GM19240 (cell line): ENCODE data around the gene APP.
"Not testable (repeated sequence)": the region's sequence is repeated elsewhere in the genome, so short reads cannot be mapped to it uniquely, and the experiment has no call there.

Experiments used
- DNase-seq: peaks from one replicate; pipeline ENCODE4 v3.0.0; 2011; ENCODE audit warnings: low spot score; ENCODE audit not compliant: insufficient read length

APP gene

GRCh38 chr21:26023406-26023805 lies 147.2 kb downstream of the APP start:
- DNase-seq = not testable (repeated sequence)

DNA sequence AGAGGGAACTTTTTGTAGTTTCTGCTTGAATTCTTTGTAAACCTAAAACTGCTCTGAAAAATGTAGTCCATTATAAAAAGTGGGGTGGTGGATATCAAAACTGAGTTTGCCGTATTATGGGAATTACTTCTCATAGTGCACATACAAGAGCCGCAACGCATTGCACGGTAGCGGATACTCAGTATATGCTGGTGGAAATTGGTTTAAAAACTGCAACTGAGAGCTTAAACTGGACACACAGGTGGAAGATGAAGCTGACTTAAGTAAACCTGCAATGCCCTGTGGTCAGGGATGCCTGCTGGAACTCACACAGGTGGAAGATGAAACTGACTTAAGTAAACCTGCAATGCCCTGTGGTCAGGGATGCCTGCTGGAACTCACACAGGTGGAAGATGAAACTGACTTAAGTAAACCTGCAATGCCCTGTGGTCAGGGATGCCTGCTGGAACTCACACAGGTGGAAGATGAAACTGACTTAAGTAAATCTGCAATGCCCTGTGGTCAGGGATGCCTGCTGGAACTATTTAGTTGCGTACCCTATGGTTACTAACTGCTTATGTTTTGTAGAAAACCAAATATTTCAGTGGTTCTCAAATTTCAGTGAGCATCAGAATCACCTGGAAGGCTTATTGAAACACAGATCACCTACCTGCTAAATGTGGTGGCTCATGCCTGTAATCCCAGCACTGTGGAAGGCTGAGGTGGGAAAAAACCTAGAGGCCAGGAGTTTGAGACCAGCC lies 147.8 kb downstream of the APP start:
- not testable (repeated sequence) for DNase-seq

DNA sequence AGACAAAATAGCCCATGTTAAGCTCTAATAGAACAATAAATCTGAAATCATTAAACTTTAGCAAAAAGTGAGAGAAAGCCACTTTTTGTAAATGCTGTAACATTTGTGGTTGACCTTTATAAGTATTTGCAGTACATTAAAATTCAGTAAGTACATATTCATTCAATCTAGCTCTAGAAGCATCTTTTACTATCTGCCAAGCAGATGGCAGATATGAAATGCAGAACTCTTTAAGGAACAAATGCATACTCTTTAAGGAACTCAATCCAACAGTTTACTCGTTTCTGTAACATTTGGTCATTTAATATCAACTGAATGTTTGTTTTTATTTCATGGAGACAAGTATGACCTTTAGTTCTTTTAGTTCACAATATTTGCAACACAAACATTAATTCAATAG lies 150.1 kb downstream of the APP start:
- DNase-seq = no peak

GRCh38 chr21:26020081-26020480 lies 150.5 kb downstream of the APP start:
- DNase-seq = no peak

- no peak for DNase-seq
These were observed 151.3 kb downstream of the APP start for GRCh38 chr21:26019236-26019635.

DNA sequence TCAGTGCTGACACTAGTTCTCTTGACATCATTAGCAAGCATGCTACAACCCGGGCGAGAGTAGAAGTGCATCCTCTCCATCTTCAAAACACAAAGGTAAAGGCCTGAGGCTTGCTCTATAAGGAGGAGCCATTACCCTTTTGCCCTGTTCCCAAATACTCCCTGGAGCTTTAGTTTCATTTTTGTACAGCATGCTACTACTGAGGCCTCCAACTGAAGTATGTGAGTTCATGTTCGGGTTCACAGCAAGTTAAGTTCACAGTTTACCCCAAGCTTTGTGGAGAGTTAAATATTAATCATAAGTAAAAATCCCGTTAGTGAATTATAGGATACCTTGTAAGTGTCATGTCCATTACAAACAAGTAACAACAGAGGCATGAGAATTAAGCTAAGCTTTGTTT lies 156.6 kb downstream of the APP start:
- DNase-seq = no peak

DNA sequence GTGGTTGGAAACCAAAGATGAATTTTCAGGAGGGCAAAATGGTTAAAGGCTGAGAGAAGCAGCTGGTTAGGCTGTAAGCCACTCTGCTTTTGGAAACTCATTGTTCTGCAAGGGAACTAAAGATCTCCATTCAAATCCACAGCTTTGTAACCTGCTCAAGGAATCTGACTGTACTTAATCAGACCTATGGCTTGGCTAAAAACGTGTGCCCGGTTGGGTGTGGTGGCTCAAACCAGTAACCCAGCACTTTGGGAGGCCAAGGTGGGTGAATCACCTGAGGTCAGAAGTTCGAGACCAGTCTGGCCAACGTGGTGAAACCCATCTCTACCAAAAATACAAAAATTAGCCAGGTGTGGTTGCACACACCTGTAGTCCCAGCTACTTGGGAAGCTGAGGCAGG lies 158.1 kb downstream of the APP start:
- DNase-seq = not testable (repeated sequence)

- DNase-seq = no peak
These were observed 159.2 kb downstream of the APP start for GRCh38 chr21:26011292-26011940.

GRCh38 chr21:26007951-26008498 lies 162.5 kb downstream of the APP start:
- no peak for DNase-seq

GRCh38 chr21:26005464-26005863 lies 165.1 kb downstream of the APP start:
- DNase-seq = no peak

DNA sequence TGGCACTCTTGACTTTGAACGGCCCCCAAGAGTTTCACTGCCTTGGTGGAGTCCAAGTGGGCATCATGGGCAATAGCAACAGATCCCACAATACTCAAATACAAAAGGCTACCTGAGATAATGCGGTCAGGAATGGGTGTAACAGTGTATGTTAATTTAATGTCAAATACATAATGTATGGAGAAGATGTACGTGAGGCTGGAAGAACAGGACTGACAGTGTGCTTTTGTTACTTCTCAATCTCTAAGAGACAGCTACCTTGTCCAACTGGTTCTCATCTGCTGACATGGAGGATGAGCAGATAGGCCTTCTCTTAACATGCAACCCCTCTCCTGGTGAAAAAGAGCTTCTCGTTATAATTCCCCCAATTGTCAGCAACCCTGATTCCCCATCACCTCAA lies 167.2 kb downstream of the APP start:
- no peak for DNase-seq

DNA sequence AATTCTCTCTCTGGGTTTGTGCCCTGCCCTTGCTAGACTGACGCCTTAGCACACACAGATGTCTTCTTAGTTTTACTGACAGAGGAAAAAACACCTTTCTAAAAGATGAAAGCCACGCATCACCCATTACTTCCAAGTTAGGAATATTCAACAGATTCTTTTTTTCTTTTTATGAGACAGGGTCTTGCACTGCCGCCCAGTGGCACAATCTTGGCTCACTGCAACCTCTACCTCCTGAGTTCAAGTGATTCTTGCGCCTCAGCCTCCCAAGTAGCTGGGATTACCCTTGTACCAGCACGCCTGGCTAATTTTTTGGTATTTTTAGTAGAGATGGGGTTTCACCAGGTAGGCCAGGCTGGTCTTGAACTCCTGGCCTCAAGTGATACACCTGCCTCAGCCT lies 169.2 kb downstream of the APP start:
- DNase-seq = no peak

DNA sequence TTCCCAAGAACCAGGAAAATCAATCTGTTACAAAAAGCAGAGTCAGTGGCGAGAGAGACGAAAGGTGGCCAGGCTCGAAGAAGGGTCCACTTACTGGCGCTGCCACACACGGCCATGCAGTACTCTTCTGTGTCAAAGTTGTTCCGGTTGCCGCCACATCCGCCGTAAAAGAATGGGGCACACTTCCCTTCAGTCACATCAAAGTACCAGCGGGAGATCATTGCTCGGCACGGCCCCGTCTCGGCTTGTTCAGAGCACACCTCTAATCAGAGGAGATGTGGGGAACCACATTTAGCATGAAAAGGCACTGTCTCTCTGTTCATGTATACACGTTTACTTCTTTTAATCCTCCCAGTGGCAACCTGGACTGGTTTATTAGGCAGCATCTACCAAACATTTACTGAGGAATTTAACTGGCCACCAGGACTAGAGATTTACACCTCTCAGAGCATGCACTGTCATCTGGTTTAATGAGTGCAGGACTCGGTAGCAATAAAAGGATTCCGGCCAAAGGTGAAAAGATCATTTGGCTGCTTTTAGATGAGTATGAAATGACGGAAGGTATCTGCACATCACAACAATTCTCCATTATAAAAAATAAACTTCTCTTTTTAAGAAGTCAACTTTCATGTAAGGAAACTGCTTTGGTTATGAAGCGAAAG lies 170.5 kb downstream of the APP start:
- no peak for DNase-seq

DNA sequence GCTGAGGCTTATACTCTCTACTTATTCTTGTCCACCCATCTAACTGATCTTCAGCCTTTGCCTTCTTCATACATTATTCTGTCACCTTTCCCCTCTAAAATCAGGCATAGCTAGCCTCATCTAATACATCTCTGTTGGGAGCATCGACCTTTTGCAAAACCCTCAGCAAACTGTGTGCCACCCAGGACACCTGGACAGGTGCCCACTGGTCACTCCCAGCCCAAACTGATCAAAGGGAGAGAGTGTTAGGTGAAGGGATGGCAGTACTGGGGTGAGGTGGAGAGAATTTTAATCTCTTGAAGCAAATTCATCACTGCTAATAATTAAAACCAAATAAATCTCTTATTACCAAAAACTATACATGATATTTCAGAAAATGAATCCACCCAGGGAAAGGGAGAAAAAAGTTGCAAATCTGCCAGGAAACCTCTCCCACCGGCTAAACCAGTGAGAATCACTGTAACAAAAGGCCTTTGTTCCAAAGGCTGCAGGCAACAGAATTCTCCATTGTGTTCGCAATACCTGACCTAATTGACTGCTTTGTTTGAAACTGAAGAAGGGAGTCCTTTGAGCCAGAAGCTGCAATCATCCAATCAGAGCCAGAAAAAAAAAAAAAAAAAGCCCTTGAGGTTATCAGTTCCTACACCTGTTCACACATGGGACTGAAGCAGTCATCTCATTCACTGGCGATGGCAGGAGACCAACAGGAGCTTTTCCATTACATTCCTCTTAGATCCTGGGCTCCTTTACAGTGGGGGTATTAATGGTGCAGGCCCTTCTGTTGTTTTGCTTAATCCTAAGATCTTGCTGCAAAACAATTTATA lies 172.6 kb downstream of the APP start:
- DNase-seq = no peak

- no peak for DNase-seq
These were observed 175.3 kb downstream of the APP start for GRCh38 chr21:25995278-25995677.

DNA sequence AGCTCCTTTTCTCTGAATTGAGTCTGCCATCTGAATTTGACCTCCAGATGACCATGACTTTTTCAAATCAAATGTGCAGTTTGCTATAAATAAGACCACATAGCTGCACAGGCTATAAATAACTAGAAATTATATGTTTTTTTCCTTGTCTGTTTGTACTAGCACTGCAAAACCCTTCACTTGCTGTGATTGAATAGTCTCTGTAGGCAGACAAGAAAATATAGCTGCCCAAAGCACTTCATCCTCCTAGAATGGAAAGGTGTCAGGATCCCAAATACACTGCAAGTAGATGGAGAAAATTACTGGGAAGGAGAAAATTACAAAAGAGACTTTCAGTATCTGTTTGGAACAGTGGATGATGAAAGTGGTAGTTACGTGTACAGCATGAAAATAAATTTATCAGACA lies 175.8 kb downstream of the APP start:
- no peak for DNase-seq

DNA sequence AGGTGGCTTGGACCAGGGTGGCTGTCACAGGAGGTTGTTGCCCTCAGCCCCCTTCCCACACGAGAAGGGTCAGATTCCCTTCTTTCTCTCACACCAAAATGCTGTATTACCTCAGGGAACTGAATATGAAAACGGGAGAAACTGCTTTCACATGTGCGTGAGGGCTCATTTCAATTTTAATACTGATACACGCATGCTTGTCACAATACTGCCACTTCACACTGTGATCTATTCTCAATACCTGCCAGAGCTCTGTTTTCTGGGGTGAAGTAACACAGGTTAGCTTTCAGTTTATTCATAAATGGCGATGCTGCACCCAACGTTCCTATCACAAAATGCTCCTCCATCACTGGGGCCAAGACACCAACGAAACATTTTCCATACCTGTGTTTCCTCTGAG lies 181.8 kb downstream of the APP start:
- no peak for DNase-seq

- DNase-seq = no peak
These were observed 183.0 kb downstream of the APP start for GRCh38 chr21:25987531-25987930.

DNA sequence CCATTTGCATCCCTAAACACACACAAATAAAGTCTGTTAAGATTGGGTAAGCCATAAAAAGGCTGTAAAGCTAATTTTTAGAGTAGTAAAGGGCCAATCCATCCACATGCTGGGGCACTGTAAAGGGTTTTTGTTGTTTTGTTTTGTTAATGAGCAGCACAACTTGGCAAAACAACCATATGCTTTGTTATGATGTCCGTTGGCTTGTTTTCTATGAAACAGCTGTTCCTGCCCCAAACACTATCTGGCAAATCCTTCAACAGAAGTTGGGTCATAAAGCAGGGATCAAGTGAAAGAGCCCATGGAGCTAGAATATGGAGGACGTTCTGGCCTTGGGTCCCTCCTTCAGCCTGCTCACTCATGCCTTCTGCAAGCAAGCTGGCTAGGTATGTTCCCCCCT lies 183.6 kb downstream of the APP start:
- DNase-seq = no peak

DNA sequence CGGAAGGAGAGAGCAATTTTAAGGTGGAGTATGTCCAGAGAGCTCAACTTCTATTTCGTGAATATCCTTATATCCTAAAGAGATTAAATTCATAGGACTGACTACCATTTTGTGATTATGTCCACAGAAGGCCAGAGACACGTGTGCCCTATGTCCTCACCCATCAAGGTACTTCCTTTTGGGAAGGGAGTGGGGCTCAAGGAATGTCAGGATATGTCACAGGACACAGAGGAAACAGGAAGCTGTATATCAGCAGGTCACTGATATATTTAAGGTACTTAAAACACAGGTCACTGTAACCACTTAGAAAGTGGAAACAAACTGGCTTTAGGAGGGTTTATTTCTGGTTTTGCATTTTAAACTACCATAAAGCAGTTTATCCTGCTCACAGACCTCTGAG lies 184.6 kb downstream of the APP start:
- DNase-seq = no peak

DNA sequence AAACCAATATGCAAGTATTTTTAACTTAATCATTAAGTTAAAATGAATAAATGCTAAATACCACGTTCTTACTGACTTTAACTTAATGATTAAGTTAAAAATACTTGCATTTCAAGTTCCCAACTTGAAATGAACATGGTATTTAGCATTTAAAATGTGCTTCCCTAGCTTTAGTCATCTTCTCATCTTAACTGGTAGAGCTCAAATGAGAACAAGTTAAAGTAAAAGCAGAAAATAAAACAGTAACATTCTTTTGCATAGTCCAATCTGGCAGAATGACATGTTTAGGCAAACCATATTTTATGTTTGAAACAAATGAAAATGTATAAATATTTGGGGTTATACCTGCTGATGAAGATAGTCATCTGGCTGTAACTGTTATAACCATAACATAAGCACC lies 186.0 kb downstream of the APP start:
- DNase-seq = no peak

DNA sequence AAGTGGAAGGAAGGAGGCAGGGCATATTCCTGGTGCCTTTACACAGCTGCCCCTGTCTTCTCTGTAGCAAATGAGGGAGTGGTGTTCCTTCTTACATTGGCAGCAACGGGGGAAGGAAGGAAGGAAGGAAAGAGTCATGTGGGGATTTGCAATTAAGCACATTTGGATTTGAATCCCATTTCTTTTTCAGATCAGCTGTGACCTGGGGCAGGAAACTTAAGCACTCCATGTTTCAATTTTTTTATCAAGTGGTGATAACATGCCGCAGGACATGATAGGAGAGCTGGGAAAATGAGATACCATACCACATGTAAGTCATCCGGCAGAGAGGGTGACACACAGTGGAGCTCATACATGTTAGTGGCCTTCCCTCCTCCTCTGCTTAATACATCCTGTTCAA lies 186.8 kb downstream of the APP start:
- no peak for DNase-seq
